ENCODE measurements around the gene TBC1D16. TPM values are rescaled to one million over a fixed set of nuclear protein-coding genes. Genes with fewer than 3 reads are reported as not detected.

The TBC1D16 gene
- total and polyA plus RNA-seq, 7 donors = 1.7 to 11.4 (median 6.5) TPM

DNA sequence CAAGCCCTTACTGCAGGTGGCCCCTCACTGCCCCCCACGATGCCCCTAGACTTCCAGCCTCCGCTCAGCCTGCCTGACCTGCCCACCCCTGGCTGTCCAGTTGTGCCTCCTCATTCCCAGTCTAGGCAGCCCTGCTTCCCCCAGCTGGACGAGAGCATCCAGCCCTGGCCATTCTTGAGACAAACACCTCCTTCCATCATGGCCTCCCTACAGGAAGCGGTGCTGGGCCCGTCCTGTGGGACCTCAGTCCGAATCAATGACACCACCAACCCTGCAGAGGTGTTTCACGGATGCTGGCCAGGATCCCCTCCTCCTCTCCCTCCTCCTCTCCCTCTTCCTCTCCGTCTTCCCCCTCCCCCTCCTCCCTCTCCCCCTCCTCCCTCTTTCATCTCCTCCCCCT is 29.0 kb upstream of the TBC1D16 start:
- WGBS, 3 donors = 71 to 89% (median 84%) methylated on average over 8 of the region's 8 CpGs
- DNase-seq = no peak
- Histone ChIP-seq H3K9me3 (no peaks in the 10 kb centered on the region), H3K27ac (no peak overlapping the region), H3K36me3 (ENCODE audit: insufficient read depth in 1 of 2, low read depth in 1 of 2) (no peaks in the 10 kb centered on the region), H3K4me1 (peaks cover 8% of the 10 kb centered on the region), H3K4me3 (no peak overlapping the region), H3K27me3 (ENCODE audit: insufficient read depth in 3 of 3, low read length in 2 of 3) (no peaks in the 10 kb centered on the region)
- intact Hi-C loops (cut with DNase I) = no loop called here
- TF ChIP-seq, protein P1, sequence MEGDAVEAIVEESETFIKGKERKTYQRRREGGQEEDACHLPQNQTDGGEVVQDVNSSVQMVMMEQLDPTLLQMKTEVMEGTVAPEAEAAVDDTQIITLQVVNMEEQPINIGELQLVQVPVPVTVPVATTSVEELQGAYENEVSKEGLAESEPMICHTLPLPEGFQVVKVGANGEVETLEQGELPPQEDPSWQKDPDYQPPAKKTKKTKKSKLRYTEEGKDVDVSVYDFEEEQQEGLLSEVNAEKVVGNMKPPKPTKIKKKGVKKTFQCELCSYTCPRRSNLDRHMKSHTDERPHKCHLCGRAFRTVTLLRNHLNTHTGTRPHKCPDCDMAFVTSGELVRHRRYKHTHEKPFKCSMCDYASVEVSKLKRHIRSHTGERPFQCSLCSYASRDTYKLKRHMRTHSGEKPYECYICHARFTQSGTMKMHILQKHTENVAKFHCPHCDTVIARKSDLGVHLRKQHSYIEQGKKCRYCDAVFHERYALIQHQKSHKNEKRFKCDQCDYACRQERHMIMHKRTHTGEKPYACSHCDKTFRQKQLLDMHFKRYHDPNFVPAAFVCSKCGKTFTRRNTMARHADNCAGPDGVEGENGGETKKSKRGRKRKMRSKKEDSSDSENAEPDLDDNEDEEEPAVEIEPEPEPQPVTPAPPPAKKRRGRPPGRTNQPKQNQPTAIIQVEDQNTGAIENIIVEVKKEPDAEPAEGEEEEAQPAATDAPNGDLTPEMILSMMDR (IDR thresholded peaks at IDR 0.05) = no peak
- peak in 2 of 4 donors; percentile 2 to 6 for ATAC-seq

DNA sequence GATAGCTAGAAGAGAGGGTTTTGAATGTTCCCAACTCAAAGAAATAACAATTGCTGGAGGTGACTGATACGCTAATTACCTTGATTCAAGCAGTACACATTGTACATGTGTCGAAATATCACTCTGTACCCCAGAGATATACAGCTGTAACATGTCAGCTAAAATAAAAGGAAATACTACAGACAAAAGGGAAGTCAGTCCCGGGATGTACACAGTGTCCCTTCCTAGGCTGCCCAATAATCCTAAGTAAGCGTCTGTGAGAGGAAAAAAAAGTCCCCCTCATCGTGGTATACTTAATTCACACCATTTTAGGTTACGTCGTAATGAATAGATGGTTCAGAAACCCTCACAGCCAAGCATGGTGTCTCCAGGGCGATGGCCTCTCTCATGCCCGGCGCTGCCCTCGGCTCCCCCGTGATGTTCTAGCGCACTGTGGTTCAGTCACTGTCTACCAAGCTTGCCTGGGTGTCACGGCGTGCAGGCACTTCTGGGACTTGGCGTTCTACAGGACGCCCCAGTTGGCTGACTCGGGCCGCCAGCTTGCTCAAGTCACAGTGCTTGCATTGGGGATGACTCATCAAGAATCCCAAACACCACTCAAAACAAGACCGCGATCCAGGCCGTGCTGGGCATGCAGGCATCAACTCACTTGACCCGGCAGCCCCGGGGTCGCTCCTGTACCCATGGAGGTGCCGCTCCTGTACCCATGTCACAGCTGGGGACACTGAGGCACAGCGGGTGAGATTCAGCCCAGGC is 28.3 kb upstream of the TBC1D16 start:
- ATAC-seq = peak; percentile 82 to 96 (median 94)
- no peaks in the 10 kb centered on the region for H3K9me3 ChIP-seq
- peak; percentile 76 to 84 for DNase-seq
- intact Hi-C loops (cut with DNase I) = no loop called here
- TF ChIP-seq, protein P1 (IDR thresholded peaks at IDR 0.05) = no peak
- H3K27me3 ChIP-seq (ENCODE audit: insufficient read depth in 3 of 3, low read length in 2 of 3) = no peaks in the 10 kb centered on the region
- no peaks in the 10 kb centered on the region for H3K36me3 ChIP-seq (ENCODE audit: insufficient read depth in 1 of 2, low read depth in 1 of 2)
- H3K27ac ChIP-seq = no peak overlapping the region
- WGBS, 3 donors = 61 to 71% (median 68%) methylated on average over 27 of the region's 27 CpGs
- H3K4me3 ChIP-seq = no peak overlapping the region
- peaks cover 8% of the 10 kb centered on the region for H3K4me1 ChIP-seq

DNA sequence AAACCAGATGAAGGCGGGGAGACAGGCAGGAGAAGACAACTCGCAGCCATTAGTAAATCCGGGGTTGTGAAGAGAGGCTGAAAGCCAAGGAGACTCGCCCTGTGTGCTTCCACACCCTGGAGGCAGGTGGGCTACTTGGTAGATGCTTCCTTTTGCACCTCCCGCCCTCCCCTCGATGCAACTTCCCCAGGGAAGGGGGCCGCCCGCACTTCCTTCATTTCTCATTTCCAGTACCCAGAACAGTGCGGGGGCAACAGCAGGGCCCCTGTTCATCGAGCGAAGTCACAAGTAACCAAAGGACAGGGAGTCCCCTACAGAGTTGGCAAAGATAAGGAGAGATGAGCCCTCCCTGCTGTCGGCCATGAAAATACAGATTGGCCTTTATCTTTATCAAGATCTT is 25.7 kb upstream of the TBC1D16 start:
- Histone ChIP-seq H3K4me1 (no peaks in the 10 kb centered on the region), H3K27me3 (ENCODE audit: insufficient read depth in 3 of 3, low read length in 2 of 3) (no peaks in the 10 kb centered on the region), H3K9me3 (no peaks in the 10 kb centered on the region), H3K4me3 (no peak overlapping the region), H3K27ac (no peak overlapping the region), H3K36me3 (ENCODE audit: insufficient read depth in 1 of 2, low read depth in 1 of 2) (no peaks in the 10 kb centered on the region)
- no peak for ATAC-seq
- TF ChIP-seq, protein P1 (IDR thresholded peaks at IDR 0.05) = no peak
- WGBS, 3 donors = 85 to 92% (median 89%) methylated on average over 12 of the region's 12 CpGs
- intact Hi-C loops (cut with DNase I) = no loop called here
- DNase-seq = no peak

DNA sequence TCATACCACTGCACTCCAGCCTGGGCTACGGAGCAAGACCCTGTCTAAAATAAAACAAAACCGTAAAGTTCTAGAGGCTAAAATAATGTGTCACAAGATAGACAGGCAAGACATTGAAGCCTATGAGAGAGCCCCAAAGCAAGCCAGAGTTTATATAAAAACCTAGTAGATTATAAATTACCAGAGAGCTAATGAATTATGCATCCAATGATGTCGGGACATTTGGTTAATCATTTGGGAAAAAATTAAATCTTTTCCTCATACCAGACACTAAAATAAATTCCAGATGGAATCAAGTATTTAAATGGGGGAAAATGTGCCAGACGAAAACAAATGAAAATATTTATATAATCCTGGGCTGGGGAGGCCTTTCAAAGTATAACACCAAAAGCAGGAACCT is 25.0 kb upstream of the TBC1D16 start:
- H3K27ac ChIP-seq = no peak overlapping the region
- WGBS, 3 donors = 78 to 89% (median 80%) methylated on average over 4 of the region's 4 CpGs
- no peaks in the 10 kb centered on the region for H3K4me1 ChIP-seq
- no peak overlapping the region for H3K4me3 ChIP-seq
- intact Hi-C loops (cut with DNase I) = no loop called here
- H3K9me3 ChIP-seq = no peaks in the 10 kb centered on the region
- DNase-seq (no peak), ATAC-seq (no peak)
- no peaks in the 10 kb centered on the region for H3K27me3 ChIP-seq (ENCODE audit: insufficient read depth in 3 of 3, low read length in 2 of 3)
- no peaks in the 10 kb centered on the region for H3K36me3 ChIP-seq (ENCODE audit: insufficient read depth in 1 of 2, low read depth in 1 of 2)
- TF ChIP-seq, protein P1 (IDR thresholded peaks at IDR 0.05) = no peak
